Activated naive CD8-positive, alpha-beta T cell treated with anti-CD3 and anti-CD28 coated beads, Interleukin-2, amount 10 ng/mL, durations not matched to agents 7 days and 5 days (primary cell): ENCODE results near the gene SLC8A1. TPM values are rescaled to one million over a fixed set of nuclear protein-coding genes. Genes with fewer than 3 reads are reported as not detected.

Experiments used
- ATAC-seq: fragments of 150-1000 bp; cut with Tn5 transposase; one replicate; pipeline ENCODE4 v1.10.0; 2021; ENCODE audit warnings: low read depth, moderate library complexity
- POLR2A ChIA-PET: fragments of 350-600 bp; sonication (Branson Sonifier 250); formaldehyde crosslinking; loops from one replicate; lab custom pipeline; 2021; ENCODE audit warnings: antibody characterized with exemption; lab: Charles Lee
- DNase-seq: peaks from one replicate; pipeline ENCODE4 v3.0.0; 2021
- H3K27ac Mint-ChIP-seq: one replicate; pipeline ENCODE4 v1.8.0; 2022; ENCODE audit warnings: mild to moderate bottlenecking, mixed read lengths
- H3K27me3 Mint-ChIP-seq: one replicate; pipeline ENCODE4 v1.8.0; 2022; ENCODE audit warnings: mild to moderate bottlenecking, moderate library complexity, mixed read lengths
- H3K36me3 Mint-ChIP-seq: one replicate; pipeline ENCODE4 v1.8.0; 2021; ENCODE audit warnings: mild to moderate bottlenecking, mixed read lengths
- H3K4me1 Mint-ChIP-seq: one replicate; pipeline ENCODE4 v1.8.0; 2021; ENCODE audit warnings: mixed read lengths
- H3K4me3 Mint-ChIP-seq: one replicate; pipeline ENCODE4 v1.8.0; 2022; ENCODE audit warnings: mild to moderate bottlenecking, moderate library complexity, mixed read lengths
- H3K9me3 Mint-ChIP-seq: one replicate; pipeline ENCODE4 v1.8.0; 2021; ENCODE audit warnings: mixed read lengths
- total RNA-seq, 2 experiments: library from RNA; stranded (reverse); gene quantifications; one replicate each; pipeline ENCODE4 v1.2.3, GENCODE V29; 2021

SLC8A1 gene
- total RNA-seq, 2 experiments from 2014 or later = 0.68 to 0.75 TPM

DNA sequence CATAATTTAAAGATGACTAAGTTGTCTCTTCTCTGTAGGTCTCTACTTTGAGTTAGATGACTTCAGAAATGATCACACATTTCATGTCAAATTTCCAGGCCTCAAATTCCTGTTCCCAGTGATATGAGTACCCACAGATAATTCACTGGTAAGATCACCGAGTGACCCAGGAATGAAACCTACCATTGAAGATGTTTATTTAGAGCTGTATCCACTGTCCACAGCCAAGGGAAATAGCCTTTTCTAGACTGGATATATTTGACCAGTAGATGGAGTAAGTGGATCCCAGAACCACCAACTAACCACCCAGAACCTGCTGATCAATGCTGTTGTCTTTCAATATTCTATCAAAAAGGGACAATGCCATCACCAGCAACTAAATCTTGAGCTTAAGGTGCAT is 238.8 kb downstream of the SLC8A1 start:
- no peak overlapping the region for H3K27ac Mint-ChIP-seq
- ATAC-seq (no peak), DNase-seq (no peak)
- H3K4me3 Mint-ChIP-seq = no peak overlapping the region
- peaks cover 1% of the 10 kb centered on the region for H3K4me1 Mint-ChIP-seq
- H3K36me3 Mint-ChIP-seq = no peaks in the 10 kb centered on the region
- H3K27me3 Mint-ChIP-seq = no peaks in the 10 kb centered on the region
- H3K9me3 Mint-ChIP-seq = peaks cover 3% of the 10 kb centered on the region
- POLR2A ChIA-PET = no interaction called here

- no peak for ATAC-seq
- Mint-ChIP-seq H3K4me1 (peaks cover 1% of the 10 kb centered on the region), H3K9me3 (no peaks in the 10 kb centered on the region), H3K4me3 (no peak overlapping the region), H3K27me3 (no peaks in the 10 kb centered on the region), H3K27ac (no peak overlapping the region), H3K36me3 (no peaks in the 10 kb centered on the region)
- no peak for DNase-seq
- POLR2A ChIA-PET = no interaction called here
Measured at GRCh38 chr2:40210968-40211353, 240.9 kb downstream of the SLC8A1 start.

GRCh38 chr2:40210344-40210967 is 241.4 kb downstream of the SLC8A1 start:
- H3K4me3 Mint-ChIP-seq = no peak overlapping the region
- ATAC-seq = no peak
- H3K9me3 Mint-ChIP-seq = no peaks in the 10 kb centered on the region
- peaks cover 1% of the 10 kb centered on the region for H3K4me1 Mint-ChIP-seq
- no peaks in the 10 kb centered on the region for H3K36me3 Mint-ChIP-seq
- no peak for DNase-seq
- POLR2A ChIA-PET = no interaction called here
- no peak overlapping the region for H3K27ac Mint-ChIP-seq
- no peaks in the 10 kb centered on the region for H3K27me3 Mint-ChIP-seq

DNA sequence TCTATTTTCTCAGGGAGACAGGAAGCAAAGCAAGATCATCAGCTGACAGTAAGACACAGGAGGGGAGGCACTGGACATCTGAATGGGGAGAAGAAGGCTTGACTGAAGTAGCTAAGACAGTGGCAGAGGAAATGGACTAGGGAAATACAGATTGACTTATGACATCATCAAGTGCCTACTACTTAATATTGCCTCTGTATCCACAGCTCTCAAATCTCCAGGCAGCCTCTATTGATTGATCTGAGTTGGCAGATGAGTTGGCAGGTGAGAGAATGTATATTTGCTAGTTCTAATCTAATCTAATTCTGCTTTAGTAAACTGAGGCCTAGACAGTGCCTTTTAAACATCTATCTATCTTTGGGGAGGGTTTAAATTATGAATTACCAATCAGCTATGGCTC is 242.1 kb downstream of the SLC8A1 start:
- ATAC-seq (no peak), DNase-seq (no peak)
- Mint-ChIP-seq H3K9me3 (no peaks in the 10 kb centered on the region), H3K27ac (no peak overlapping the region), H3K27me3 (no peaks in the 10 kb centered on the region), H3K4me1 (peaks cover 1% of the 10 kb centered on the region), H3K36me3 (no peaks in the 10 kb centered on the region), H3K4me3 (no peak overlapping the region)
- POLR2A ChIA-PET = no interaction called here

DNA sequence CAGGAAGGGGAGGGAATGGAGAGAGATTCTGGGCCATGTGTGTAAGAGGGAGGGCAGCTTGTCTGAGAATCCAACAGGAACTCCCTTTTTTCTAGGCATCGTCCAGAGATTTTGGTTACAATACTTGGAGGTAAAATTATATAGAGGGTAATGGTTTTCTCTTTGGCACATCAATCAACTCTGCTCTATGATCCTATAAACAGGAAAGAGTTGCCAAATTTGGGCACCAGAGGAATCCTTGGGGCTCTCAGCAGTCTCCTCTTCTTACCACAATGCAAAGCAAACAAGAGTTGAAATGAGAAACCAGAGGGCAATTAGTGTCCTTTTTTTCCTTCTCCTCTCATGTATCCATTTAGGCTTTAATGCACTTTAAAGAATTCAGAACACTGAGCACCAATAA is 243.4 kb downstream of the SLC8A1 start:
- POLR2A ChIA-PET = no interaction called here
- ATAC-seq = no peak
- Mint-ChIP-seq H3K27ac (no peak overlapping the region), H3K36me3 (no peaks in the 10 kb centered on the region), H3K4me3 (no peak overlapping the region), H3K4me1 (peaks cover 1% of the 10 kb centered on the region), H3K27me3 (no peaks in the 10 kb centered on the region), H3K9me3 (no peaks in the 10 kb centered on the region)
- no peak for DNase-seq

- H3K4me3 Mint-ChIP-seq = no peak overlapping the region
- no peak for DNase-seq
- no peaks in the 10 kb centered on the region for H3K36me3 Mint-ChIP-seq
- ATAC-seq = no peak
- POLR2A ChIA-PET = no interaction called here
- no peaks in the 10 kb centered on the region for H3K27me3 Mint-ChIP-seq
- no peaks in the 10 kb centered on the region for H3K4me1 Mint-ChIP-seq
- H3K9me3 Mint-ChIP-seq = no peaks in the 10 kb centered on the region
- H3K27ac Mint-ChIP-seq = no peak overlapping the region
Measured at GRCh38 chr2:40204268-40204667, 247.6 kb downstream of the SLC8A1 start.

DNA sequence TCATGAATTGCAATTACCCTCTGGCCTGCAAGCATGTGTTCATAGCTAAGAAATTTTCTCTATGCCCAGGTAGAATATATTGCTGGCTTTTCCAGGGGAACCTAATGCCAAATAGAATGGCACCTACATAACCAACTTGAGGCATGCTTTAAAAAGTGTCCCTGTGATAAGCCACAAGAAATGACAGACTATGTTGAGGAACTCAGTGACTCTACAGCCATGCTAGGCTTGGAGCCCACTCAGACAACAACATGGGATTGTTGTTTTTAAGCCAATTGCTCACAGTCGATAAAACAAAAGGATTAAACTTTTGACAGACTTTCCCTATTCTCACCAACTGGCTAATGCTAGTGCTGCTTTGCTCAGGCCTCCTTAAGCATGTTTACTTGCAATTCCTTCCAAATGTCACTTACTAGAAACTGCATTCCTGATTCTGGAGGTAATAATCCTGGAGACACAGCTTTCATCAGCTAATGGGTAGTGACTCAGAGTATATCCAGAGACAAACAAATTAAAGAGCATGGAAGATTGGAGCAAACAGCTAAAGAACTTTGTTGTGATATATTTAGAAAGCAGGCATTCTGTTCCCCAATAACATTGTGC is 249.0 kb downstream of the SLC8A1 start:
- ATAC-seq (no peak), DNase-seq (no peak)
- no peak overlapping the region for H3K4me3 Mint-ChIP-seq
- H3K4me1 Mint-ChIP-seq = no peaks in the 10 kb centered on the region
- H3K27me3 Mint-ChIP-seq = no peaks in the 10 kb centered on the region
- H3K9me3 Mint-ChIP-seq = no peaks in the 10 kb centered on the region
- no peaks in the 10 kb centered on the region for H3K36me3 Mint-ChIP-seq
- H3K27ac Mint-ChIP-seq = no peak overlapping the region
- POLR2A ChIA-PET = no interaction called here

DNA sequence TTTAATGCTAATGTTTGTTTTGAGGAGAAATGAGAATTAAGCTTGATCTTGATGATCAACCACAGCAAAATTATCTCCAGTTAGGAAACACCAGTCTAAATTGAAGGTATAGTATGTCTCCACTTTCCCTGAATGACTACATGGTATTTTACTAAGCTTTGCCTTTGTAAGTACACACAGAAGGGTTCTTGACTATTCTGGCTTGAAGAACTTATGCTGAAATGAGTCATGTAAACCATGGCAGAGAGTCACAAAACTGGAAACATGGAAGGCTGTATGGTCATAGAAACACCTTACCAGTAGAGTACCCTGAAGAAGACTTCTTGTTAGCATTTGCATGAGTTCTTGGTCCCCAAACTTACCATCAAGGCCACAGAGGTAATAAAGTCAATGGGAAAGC is 250.5 kb downstream of the SLC8A1 start:
- H3K36me3 Mint-ChIP-seq = no peaks in the 10 kb centered on the region
- no peak for DNase-seq
- no peak overlapping the region for H3K27ac Mint-ChIP-seq
- H3K4me3 Mint-ChIP-seq = no peak overlapping the region
- ATAC-seq = no peak
- peaks cover 4% of the 10 kb centered on the region for H3K27me3 Mint-ChIP-seq
- no peaks in the 10 kb centered on the region for H3K9me3 Mint-ChIP-seq
- POLR2A ChIA-PET = no interaction called here
- H3K4me1 Mint-ChIP-seq = no peaks in the 10 kb centered on the region

GRCh38 chr2:40200366-40200915 is 251.4 kb downstream of the SLC8A1 start:
- peaks cover 4% of the 10 kb centered on the region for H3K27me3 Mint-ChIP-seq
- no peaks in the 10 kb centered on the region for H3K4me1 Mint-ChIP-seq
- H3K36me3 Mint-ChIP-seq = no peaks in the 10 kb centered on the region
- DNase-seq (no peak), ATAC-seq (no peak)
- H3K9me3 Mint-ChIP-seq = no peaks in the 10 kb centered on the region
- no peak overlapping the region for H3K4me3 Mint-ChIP-seq
- no peak overlapping the region for H3K27ac Mint-ChIP-seq
- POLR2A ChIA-PET = no interaction called here

- POLR2A ChIA-PET = no interaction called here
- H3K4me1 Mint-ChIP-seq = no peaks in the 10 kb centered on the region
- no peak overlapping the region for H3K27ac Mint-ChIP-seq
- DNase-seq (no peak), ATAC-seq (no peak)
- H3K9me3 Mint-ChIP-seq = no peaks in the 10 kb centered on the region
- no peak overlapping the region for H3K4me3 Mint-ChIP-seq
- peaks cover 4% of the 10 kb centered on the region for H3K27me3 Mint-ChIP-seq
- no peaks in the 10 kb centered on the region for H3K36me3 Mint-ChIP-seq
Measured at GRCh38 chr2:40199771-40200170, 252.1 kb downstream of the SLC8A1 start.

DNA sequence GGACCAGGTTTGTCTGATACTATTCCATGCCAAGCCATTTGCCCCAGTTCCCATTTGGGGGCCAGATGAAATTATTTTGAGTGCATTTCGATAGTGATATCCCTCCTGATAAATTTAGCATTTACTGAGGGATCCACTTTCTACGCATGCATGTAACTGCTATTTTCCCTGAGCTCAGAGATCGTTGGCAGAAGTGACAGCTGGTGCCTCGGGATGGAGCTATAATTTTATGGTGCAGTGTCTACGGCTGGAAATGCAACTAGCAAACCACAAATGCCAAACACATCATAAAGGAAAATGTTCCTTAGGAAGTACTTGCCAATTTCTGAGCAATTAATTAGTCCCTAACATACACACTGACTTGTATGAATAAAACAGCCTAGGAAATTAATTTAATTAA is 254.8 kb downstream of the SLC8A1 start:
- no peak for ATAC-seq
- no peaks in the 10 kb centered on the region for H3K4me1 Mint-ChIP-seq
- H3K27ac Mint-ChIP-seq = no peak overlapping the region
- H3K4me3 Mint-ChIP-seq = no peak overlapping the region
- DNase-seq = no peak
- peaks cover 4% of the 10 kb centered on the region for H3K27me3 Mint-ChIP-seq
- H3K9me3 Mint-ChIP-seq = no peaks in the 10 kb centered on the region
- POLR2A ChIA-PET = no interaction called here
- H3K36me3 Mint-ChIP-seq = no peaks in the 10 kb centered on the region

DNA sequence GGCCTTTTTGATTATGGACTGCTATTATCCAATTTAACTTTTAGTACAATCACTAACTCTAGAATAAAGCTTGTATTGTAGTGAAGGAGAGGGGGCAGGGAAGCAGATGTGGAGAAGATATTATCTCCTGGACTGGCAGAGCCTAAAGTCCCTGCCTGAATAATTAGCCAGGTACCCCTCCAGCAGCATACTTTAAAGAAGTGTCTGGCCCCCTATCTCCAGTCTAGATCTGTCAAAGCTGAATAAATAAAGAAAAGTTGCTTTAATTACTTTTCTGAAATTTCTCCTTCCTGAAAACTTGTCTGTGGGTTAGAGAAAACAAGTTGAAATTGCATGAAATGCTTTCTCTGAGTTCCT is 258.2 kb downstream of the SLC8A1 start:
- H3K9me3 Mint-ChIP-seq = no peaks in the 10 kb centered on the region
- no peak overlapping the region for H3K27ac Mint-ChIP-seq
- no peaks in the 10 kb centered on the region for H3K36me3 Mint-ChIP-seq
- no peak overlapping the region for H3K4me3 Mint-ChIP-seq
- ATAC-seq = no peak
- no peak for DNase-seq
- POLR2A ChIA-PET = no interaction called here
- H3K4me1 Mint-ChIP-seq = no peaks in the 10 kb centered on the region
- H3K27me3 Mint-ChIP-seq = peaks cover 4% of the 10 kb centered on the region

GRCh38 chr2:40192864-40193669 is 258.8 kb downstream of the SLC8A1 start:
- Mint-ChIP-seq H3K4me3 (no peak overlapping the region), H3K9me3 (no peaks in the 10 kb centered on the region), H3K36me3 (no peaks in the 10 kb centered on the region), H3K4me1 (no peaks in the 10 kb centered on the region), H3K27ac (no peak overlapping the region), H3K27me3 (peaks cover 7% of the 10 kb centered on the region)
- DNase-seq (no peak), ATAC-seq (no peak)
- POLR2A ChIA-PET = no interaction called here

DNA sequence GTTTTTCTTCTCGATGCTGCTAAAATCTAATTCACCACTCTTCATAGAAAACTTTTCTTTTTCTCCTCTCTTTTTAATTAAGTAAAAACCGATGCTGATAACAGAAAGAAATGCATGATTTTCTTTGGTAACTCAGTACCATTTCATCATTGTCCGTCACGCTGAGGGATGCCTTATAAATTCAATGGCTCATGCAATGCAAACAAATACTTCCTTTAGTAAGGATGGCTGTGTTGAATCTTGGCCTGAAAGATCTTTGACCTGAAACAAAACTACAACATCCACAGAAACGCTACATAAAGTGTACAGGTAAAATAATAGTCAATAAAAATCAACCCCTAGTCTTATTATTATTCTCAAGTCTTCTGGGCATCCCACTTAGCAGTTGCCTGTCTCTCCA is 261.4 kb downstream of the SLC8A1 start:
- Mint-ChIP-seq H3K9me3 (no peaks in the 10 kb centered on the region), H3K27me3 (peaks cover 3% of the 10 kb centered on the region), H3K27ac (no peak overlapping the region), H3K36me3 (no peaks in the 10 kb centered on the region), H3K4me3 (no peak overlapping the region), H3K4me1 (no peaks in the 10 kb centered on the region)
- POLR2A ChIA-PET = no interaction called here
- DNase-seq (no peak), ATAC-seq (no peak)
